ES-I3 (cell line): Measurements from ENCODE around the gene ZCCHC2.
A peak's percentile ranks its signal among the peaks of the same experiment; 100 is the strongest.

Source experiments
- H3K36me3 ChIP-seq: 2 replicates; pipeline ENCODE4 v1.6.1; 2013; ENCODE audit warnings: mild to moderate bottlenecking, low read length, control low read depth, moderate library complexity; ENCODE audit not compliant: insufficient read depth
- H3K4me1 ChIP-seq: 2 replicates; pipeline ENCODE4 v1.6.1; 2013; ENCODE audit warnings: mild to moderate bottlenecking, control low read depth, low read length; ENCODE audit not compliant: insufficient read depth
- H3K9ac ChIP-seq: 2 replicates; pipeline ENCODE4 v1.6.1; 2013; ENCODE audit warnings: low read depth, mild to moderate bottlenecking, low read length, moderate library complexity
- H3K9me3 ChIP-seq: 2 replicates; pipeline ENCODE4 v1.6.1; 2013; ENCODE audit warnings: mild to moderate bottlenecking, low read length, moderate library complexity; ENCODE audit not compliant: control insufficient read depth, insufficient read depth

Gene ZCCHC2

DNA sequence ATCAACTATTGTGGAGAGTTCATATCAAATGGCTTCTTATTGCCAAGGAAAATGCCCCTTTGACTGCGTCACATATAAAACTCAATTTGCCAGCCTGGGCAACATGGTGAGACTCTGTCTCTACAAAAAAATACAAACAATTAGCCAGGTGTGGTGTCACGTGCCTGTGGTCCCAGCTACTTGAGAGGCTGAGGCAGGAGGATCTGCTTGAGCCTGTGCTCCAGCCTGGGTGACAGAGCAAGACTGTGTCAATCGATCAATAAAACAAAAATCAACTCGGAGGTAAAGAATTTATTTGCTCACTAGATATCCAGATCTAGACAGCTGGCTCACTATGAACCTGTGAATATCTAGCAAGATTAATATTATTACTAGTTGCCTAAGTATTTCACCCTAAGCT lies 1.7 kb upstream of the ZCCHC2 start:
- Histone ChIP-seq H3K9me3 (no peaks in the 10 kb centered on the region), H3K36me3 (no peaks in the 10 kb centered on the region), H3K9ac (no peak overlapping the region; the same call in 1 of the 2 replicates), H3K4me1 (peaks cover 16% of the 10 kb centered on the region)

GRCh38 chr18:62521593-62521992 lies 1.2 kb upstream of the ZCCHC2 start:
- H3K36me3 ChIP-seq, result no peaks in the 10 kb centered on the region
- peak overlapping the region; percentile 85; the same call in 1 of the 2 replicates for H3K9ac ChIP-seq
- H3K4me1 ChIP-seq, result peaks cover 16% of the 10 kb centered on the region
- no peaks in the 10 kb centered on the region for H3K9me3 ChIP-seq

DNA sequence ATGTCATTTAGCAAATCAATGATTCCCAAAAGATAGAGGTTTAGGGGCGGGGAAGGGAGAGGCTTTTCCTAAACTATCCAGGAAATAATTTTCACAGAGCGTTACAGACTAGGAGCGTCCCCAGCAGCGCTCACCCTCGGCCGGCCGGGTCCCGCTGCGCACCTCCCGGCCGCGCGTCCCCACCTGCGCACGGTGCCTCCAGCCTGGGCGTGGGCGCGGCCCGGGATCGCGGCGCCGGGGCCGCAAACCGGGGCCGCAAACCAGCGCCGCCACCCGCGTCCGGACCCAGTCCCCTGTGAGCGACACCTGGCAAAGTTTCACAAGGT lies 684 bp upstream of the ZCCHC2 start:
- Histone ChIP-seq H3K36me3 (no peaks in the 10 kb centered on the region), H3K9me3 (no peaks in the 10 kb centered on the region), H3K4me1 (peaks cover 19% of the 10 kb centered on the region), H3K9ac (peak overlapping the region; percentile 85)

DNA sequence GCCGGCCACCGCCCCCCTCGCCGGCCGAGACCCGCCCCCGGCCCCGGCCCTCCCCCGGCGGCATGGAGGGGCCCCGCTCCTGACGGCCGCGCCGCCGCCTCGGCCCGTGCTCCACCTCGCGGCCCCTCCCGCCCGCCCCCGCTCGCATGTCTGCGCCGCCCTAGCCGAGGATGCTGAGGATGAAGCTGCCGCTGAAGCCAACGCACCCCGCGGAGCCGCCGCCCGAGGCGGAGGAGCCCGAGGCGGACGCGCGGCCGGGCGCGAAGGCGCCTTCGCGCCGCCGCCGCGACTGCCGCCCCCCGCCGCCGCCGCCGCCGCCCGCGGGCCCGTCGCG lies 397 bp downstream of the ZCCHC2 start:
- H3K4me1 ChIP-seq, result peaks cover 27% of the 10 kb centered on the region
- no peaks in the 10 kb centered on the region for H3K36me3 ChIP-seq
- H3K9ac ChIP-seq, result peak overlapping the region; percentile 85; the same call in 1 of the 2 replicates
- H3K9me3 ChIP-seq, result no peaks in the 10 kb centered on the region

DNA sequence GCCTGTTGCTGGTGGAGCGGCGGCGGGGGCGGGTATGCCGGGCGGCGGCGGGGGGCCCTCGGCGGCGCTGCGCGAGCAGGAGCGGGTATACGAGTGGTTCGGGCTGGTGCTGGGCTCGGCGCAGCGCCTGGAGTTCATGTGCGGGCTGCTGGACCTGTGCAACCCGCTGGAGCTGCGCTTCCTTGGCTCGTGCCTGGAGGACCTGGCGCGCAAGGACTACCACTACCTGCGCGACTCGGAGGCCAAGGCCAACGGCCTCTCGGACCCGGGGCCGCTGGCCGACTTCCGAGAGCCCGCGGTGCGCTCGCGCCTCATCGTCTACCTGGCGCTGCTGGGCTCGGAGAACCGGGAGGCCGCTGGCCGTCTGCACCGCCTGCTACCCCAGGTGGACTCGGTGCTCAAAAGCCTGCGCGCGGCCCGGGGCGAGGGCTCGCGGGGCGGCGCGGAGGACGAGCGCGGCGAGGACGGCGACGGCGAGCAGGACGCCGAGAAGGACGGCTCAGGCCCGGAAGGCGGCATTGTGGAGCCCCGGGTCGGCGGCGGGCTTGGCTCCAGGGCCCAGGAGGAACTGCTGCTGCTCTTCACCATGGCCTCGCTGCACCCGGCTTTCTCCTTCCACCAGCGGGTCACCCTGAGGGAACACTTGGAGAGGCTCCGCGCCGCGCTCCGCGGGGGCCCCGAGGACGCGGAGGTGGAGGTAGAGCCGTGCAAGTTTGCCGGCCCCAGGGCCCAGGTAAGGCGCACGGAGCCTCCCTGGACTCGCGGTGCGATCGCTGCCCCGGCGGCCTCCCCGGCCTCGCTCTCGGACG lies 1.0 kb downstream of the ZCCHC2 start:
- Histone ChIP-seq H3K4me1 (peaks cover 27% of the 10 kb centered on the region), H3K9ac (peak overlapping the region; percentile 93), H3K36me3 (no peaks in the 10 kb centered on the region), H3K9me3 (no peaks in the 10 kb centered on the region)

GRCh38 chr18:62524440-62525200 lies 1.8 kb downstream of the ZCCHC2 start:
- H3K36me3 ChIP-seq, result no peaks in the 10 kb centered on the region
- peaks cover 27% of the 10 kb centered on the region for H3K4me1 ChIP-seq
- no peaks in the 10 kb centered on the region for H3K9me3 ChIP-seq
- peak overlapping the region; percentile 93 for H3K9ac ChIP-seq

DNA sequence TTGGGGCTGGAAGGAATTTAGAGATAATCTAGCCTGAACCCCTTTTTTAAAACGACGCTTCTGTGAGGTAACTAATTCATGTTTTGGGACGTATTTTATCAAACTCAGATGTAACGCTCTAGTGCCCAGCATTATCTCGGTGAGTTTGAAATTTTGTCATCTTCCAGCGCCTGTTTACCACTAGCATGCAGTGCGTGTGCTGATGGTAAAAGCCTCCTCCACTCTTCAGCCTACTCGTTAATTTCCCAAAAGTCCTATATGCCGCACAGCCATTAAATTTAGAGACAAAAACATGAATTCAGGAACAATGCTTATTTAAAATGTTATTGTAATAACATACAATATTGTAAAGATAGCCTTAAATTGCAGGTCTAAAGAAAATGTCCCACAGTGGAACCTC lies 2.8 kb downstream of the ZCCHC2 start:
- Histone ChIP-seq H3K9me3 (no peaks in the 10 kb centered on the region), H3K4me1 (peaks cover 27% of the 10 kb centered on the region), H3K9ac (peak overlapping the region; percentile 93; the same call in 1 of the 2 replicates), H3K36me3 (no peaks in the 10 kb centered on the region)

DNA sequence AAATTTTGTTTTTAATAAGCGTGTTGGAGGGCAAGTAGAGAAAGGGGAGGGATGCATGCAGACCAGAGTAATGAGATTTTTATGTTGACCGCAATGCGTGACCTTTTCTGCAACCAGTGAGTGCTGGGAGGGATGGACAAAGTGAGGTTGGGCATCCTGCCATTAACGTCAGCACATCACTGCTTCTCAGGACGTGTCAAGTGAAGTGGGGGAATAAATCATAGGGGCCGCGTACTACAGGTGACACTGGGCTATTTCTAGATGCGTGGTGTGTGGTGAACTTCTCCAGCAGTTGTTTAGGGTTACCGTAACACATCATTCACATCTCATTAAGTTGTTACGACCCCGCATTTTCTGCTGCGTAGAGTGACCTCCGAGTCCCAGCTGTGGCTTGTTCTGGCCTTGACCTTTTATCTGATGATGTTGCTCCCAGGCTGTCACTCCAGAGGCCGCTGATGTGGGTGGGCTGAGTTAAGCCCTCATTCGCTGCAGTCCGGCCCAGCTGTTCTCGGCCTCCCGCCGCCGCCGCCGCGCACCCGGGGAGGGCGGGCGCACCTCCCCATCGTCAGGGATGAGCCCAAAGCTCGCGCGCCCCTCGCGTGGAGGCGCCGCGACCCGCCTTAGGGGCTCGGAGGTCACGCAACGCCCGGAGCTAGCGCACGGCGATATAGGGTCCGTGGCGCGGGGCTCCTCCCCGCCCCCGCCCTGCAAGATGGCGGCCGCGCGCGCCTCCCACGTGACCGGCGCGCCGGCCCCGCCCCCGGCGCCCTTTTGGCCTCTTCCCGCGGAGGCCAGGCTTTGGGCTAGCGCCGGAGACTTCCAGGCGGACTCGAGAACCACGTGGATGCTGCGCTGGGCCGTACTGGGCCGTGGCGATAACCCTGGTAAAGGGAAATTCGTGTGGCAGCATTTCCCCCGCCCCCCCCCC lies 3.5 kb downstream of the ZCCHC2 start:
- no peaks in the 10 kb centered on the region for H3K9me3 ChIP-seq
- H3K36me3 ChIP-seq, result no peaks in the 10 kb centered on the region
- peak overlapping the region; percentile 93 for H3K9ac ChIP-seq
- H3K4me1 ChIP-seq, result peaks cover 25% of the 10 kb centered on the region

DNA sequence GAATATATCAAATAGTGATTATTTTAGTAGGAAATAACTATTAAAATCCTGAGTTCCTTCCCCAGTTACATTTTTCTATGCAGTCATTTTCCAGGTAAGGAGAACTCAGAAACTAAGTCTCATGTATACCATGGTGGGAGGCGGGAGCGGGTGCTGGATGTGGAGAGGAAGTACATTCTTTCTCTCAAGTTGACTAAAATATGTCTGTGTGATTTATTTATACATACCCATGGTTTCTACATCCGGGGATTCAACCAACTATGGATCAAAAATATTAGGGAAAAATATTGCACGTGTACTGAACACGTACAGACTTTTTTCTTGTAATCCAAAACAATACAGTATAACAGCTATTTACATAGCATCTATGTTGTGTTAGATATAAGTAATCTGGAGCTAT lies 6.8 kb downstream of the ZCCHC2 start:
- no peak overlapping the region for H3K9ac ChIP-seq
- H3K36me3 ChIP-seq, result no peaks in the 10 kb centered on the region
- no peaks in the 10 kb centered on the region for H3K9me3 ChIP-seq
- peaks cover 21% of the 10 kb centered on the region for H3K4me1 ChIP-seq

DNA sequence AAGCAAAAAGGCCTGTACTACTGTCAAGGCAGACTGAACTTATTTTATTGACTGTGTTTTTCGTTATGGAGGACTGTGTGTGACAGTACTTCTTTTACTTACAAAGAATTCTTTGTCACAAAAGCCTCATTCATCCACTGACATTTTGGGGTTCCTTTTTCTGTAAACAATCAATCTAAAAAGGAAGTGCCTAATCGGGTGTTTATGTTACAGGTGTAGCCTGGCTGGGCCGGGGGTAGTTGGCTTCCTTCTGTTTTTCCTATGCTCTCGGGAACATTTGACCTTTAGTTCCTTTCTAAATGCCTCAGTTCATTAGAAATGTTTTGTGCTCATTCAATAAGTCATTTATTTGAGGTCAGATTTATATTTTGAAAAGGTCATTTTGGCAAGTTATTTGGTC lies 8.3 kb downstream of the ZCCHC2 start:
- no peak overlapping the region for H3K9ac ChIP-seq
- peaks cover 10% of the 10 kb centered on the region; the same call in 1 of the 2 replicates for H3K4me1 ChIP-seq
- no peaks in the 10 kb centered on the region for H3K36me3 ChIP-seq
- no peaks in the 10 kb centered on the region for H3K9me3 ChIP-seq

GRCh38 chr18:62531931-62532330 lies 9.1 kb downstream of the ZCCHC2 start:
- peaks cover 10% of the 10 kb centered on the region; the same call in 1 of the 2 replicates for H3K4me1 ChIP-seq
- no peaks in the 10 kb centered on the region for H3K9me3 ChIP-seq
- H3K9ac ChIP-seq, result no peak overlapping the region
- no peaks in the 10 kb centered on the region for H3K36me3 ChIP-seq

GRCh38 chr18:62536005-62536404 lies 13.2 kb downstream of the ZCCHC2 start:
- Histone ChIP-seq H3K9ac (no peak overlapping the region), H3K36me3 (no peaks in the 10 kb centered on the region), H3K9me3 (no peaks in the 10 kb centered on the region), H3K4me1 (no peaks in the 10 kb centered on the region)

- H3K36me3 ChIP-seq, result no peaks in the 10 kb centered on the region
- H3K4me1 ChIP-seq, result no peaks in the 10 kb centered on the region
Measured at GRCh38 chr18:62537042-62537894, 14.4 kb downstream of the ZCCHC2 start.

More at GRCh38 chr18:62537042-62537894, 14.4 kb downstream of the ZCCHC2 start:
- Histone ChIP-seq H3K9me3 (no peaks in the 10 kb centered on the region), H3K9ac (no peak overlapping the region)
